PC-9 (cell line): ENCODE results near the gene MAP2K5. TPM values are rescaled to one million over a fixed set of nuclear protein-coding genes. Genes with fewer than 3 reads are reported as not detected.

Experiments used
- BruUV-seq: library from RNA; stranded (reverse); fragments of 400-500 nt; replicated peaks from 2 replicates; lab custom pipeline; 2021; lab: Mats Ljungman, UMichigan
- CTCF ChIA-PET: fragments of 300-600 bp; sonication (Branson Sonifier 250); formaldehyde crosslinking; loops from one replicate; lab custom pipeline; 2022; ENCODE audit warnings: antibody characterized with exemption; lab: Charles Lee
- POLR2A ChIA-PET: fragments of 300-600 bp; sonication (Branson Sonifier 250); formaldehyde crosslinking; loops from one replicate; lab custom pipeline; 2022; ENCODE audit warnings: antibody characterized with exemption; ENCODE audit not compliant: unreplicated experiment; lab: Charles Lee
- DNase-seq, 2 experiments: peaks; one replicate each; pipeline versions ENCODE4 v3.0.0 to v3.0.0-alpha.2; 2015 to 2022; ENCODE audit warnings: mixed read lengths in 1 of 2
- H2AFZ ChIP-seq: fragments of 200-600 bp; sonication (generic); 2 replicates; pipeline ENCODE4 v1.8.1; 2017; ENCODE audit warnings: antibody characterized with exemption
- H3F3A ChIP-seq: fragments of 200-600 bp; sonication (generic); 2 replicates; pipeline ENCODE4 v1.8.1; 2017; ENCODE audit warnings: antibody characterized with exemption, mild to moderate bottlenecking, low read depth; ENCODE audit not compliant: insufficient read depth
- H3K27ac ChIP-seq: fragments of 200-600 bp; sonication (generic); 2 replicates; pipeline ENCODE4 v1.6.1; 2016; ENCODE audit warnings: mixed run types
- H3K27me3 ChIP-seq: fragments of 200-600 bp; sonication (generic); 2 replicates; pipeline ENCODE4 v1.6.1; 2016; ENCODE audit warnings: low read depth, mixed run types; ENCODE audit not compliant: insufficient read depth
- H3K36me3 ChIP-seq: fragments of 200-600 bp; sonication (generic); 2 replicates; pipeline ENCODE4 v1.6.1; 2016; ENCODE audit warnings: low read depth, mixed run types
- H3K4me1 ChIP-seq: fragments of 200-600 bp; sonication (generic); replicated peaks from 2 replicates; pipeline ENCODE4 v1.6.1; 2016; ENCODE audit warnings: mixed run types; ENCODE audit not compliant: insufficient read depth
- H3K4me2 ChIP-seq: fragments of 200-600 bp; sonication (generic); 2 replicates; pipeline ENCODE4 v1.6.1; 2017; ENCODE audit warnings: mixed run types
- H3K4me3 ChIP-seq: fragments of 200-600 bp; sonication (generic); 2 replicates; pipeline ENCODE4 v1.6.1; 2016; ENCODE audit warnings: mixed run types
- H3K79me2 ChIP-seq: fragments of 200-600 bp; sonication (generic); 2 replicates; pipeline ENCODE4 v1.6.1; 2017; ENCODE audit warnings: low read depth, mixed run types
- H3K9me2 ChIP-seq: fragments of 200-600 bp; sonication (generic); 2 replicates; pipeline ENCODE4 v1.8.1; 2017; ENCODE audit warnings: mild to moderate bottlenecking; ENCODE audit not compliant: insufficient read depth
- H3K9me3 ChIP-seq: fragments of 200-600 bp; sonication (generic); 2 replicates; pipeline ENCODE4 v1.8.1; 2016; ENCODE audit warnings: low read depth; ENCODE audit not compliant: insufficient read depth
- H4K20me1 ChIP-seq: fragments of 200-600 bp; sonication (generic); 2 replicates; pipeline ENCODE4 v1.8.1; 2017; ENCODE audit not compliant: insufficient read depth
- EZH2 ChIP-seq: fragments of 200-600 bp; sonication (generic); IDR thresholded peaks from 2 replicates; pipeline ENCODE4 v1.8.0; 2017; ENCODE audit warnings: antibody characterized with exemption, low read depth
- intact Hi-C: fragments of 100-400 bp; cut with micrococcal nuclease; formaldehyde crosslinking; loops from one replicate; pipeline ENCODE4 v1.10.0; 2022; ENCODE audit not compliant: unreplicated experiment
- total RNA-seq: library from RNA; stranded (reverse); gene quantifications from 2 replicates; pipeline ENCODE4 v1.2.3, GENCODE V29; 2021
- TF ChIP-seq, protein P1 (sequence below): fragments of 200-600 bp; sonication (generic); conservative IDR thresholded peaks from 2 replicates; pipeline ENCODE4 v1.6.1; 2017; ENCODE audit warnings: mixed run types, antibody characterized with exemption, mild to moderate bottlenecking, moderate library complexity

The MAP2K5 gene
- total RNA-seq, 1 experiment from 2014 or later: 26.9 TPM

DNA sequence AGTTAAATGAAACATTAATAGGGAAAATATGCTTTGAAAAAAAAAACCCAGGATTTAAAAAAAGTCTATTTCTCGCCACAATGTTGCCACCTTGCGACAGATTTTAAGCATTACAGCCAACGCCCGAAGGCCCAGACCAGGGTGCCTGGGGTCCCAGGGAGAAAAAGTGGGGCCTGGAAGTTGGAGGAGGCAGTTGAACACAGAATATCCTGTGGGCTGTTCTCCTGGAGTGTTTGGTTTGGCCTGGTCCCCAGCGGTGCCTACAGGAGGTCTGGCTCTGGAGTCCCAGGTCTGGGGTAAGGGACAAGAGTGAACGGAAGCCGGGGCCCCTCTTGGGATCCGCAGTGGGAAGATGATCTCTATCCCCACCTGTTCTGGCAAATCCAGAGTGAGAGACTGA is 294.0 kb downstream of the MAP2K5 start:
- DNase-seq: no peak
- Histone ChIP-seq H3F3A (peaks cover 8% of the 10 kb centered on the region; the same call in 1 of the 2 replicates), H3K27ac (no peak overlapping the region), H3K4me2 (no peak overlapping the region), H2AFZ (no peak overlapping the region), H3K36me3 (no peaks in the 10 kb centered on the region), H3K4me3 (no peak overlapping the region), H3K9me2 (no peaks in the 10 kb centered on the region), H3K9me3 (no peaks in the 10 kb centered on the region), H4K20me1 (no peaks in the 10 kb centered on the region), H3K27me3 (no peaks in the 10 kb centered on the region; the same call in 1 of the 2 replicates), H3K79me2 (no peaks in the 10 kb centered on the region), H3K4me1 (peaks cover 10% of the 10 kb centered on the region)
- ChIA-PET CTCF (interaction anchor here (0.6 to 0.7 kb wide), 5 partner anchors 43 to 1899 kb away, joined by 3 to 9 read pairs (median 3); no protein-coding TSS in a partner anchor), POLR2A (interaction anchor here (0.7 kb wide), 1 partner anchor 331 kb away, joined by 6 read pairs; no protein-coding TSS in a partner anchor)
- intact Hi-C loops: loop anchor here (1.0 to 10.0 kb wide), 9 partner anchors 294 to 952 kb away; partner anchors contain the start of genes C15orf61 and MAP2K5
- TF ChIP-seq, protein P1, sequence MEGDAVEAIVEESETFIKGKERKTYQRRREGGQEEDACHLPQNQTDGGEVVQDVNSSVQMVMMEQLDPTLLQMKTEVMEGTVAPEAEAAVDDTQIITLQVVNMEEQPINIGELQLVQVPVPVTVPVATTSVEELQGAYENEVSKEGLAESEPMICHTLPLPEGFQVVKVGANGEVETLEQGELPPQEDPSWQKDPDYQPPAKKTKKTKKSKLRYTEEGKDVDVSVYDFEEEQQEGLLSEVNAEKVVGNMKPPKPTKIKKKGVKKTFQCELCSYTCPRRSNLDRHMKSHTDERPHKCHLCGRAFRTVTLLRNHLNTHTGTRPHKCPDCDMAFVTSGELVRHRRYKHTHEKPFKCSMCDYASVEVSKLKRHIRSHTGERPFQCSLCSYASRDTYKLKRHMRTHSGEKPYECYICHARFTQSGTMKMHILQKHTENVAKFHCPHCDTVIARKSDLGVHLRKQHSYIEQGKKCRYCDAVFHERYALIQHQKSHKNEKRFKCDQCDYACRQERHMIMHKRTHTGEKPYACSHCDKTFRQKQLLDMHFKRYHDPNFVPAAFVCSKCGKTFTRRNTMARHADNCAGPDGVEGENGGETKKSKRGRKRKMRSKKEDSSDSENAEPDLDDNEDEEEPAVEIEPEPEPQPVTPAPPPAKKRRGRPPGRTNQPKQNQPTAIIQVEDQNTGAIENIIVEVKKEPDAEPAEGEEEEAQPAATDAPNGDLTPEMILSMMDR: peak; percentile 82
- TF ChIP-seq EZH2: no peak
- no TSS peak for BruUV-seq

DNA sequence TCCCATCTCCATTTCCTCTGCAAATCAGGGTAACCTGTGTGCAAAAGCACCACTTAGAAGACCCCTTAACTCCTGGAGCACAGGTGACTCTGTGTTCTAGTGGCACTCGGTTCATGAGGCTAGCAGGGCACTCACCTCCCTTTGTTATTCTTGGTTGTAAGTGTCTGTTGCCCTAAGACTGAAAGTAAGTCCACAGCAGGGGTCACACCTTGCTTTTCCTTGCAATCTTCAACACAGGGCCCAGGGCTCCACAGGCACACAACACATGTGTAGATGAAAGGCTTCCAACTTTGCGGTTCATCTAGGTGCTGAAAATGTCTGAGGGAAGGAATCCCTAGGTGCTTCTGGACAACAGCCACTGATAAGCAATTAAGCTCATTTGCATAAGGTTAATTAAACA is 294.5 kb downstream of the MAP2K5 start:
- H3K36me3 ChIP-seq: no peaks in the 10 kb centered on the region
- no peaks in the 10 kb centered on the region for H4K20me1 ChIP-seq
- intact Hi-C loops: loop anchor here (1.0 to 10.0 kb wide), 9 partner anchors 295 to 952 kb away; partner anchors contain the start of genes C15orf61 and MAP2K5
- CTCF ChIA-PET: no interaction called here
- peaks cover 8% of the 10 kb centered on the region; the same call in 1 of the 2 replicates for H3F3A ChIP-seq
- H3K9me2 ChIP-seq: no peaks in the 10 kb centered on the region
- no peaks in the 10 kb centered on the region for H3K79me2 ChIP-seq
- no TSS peak for BruUV-seq
- no peaks in the 10 kb centered on the region for H3K9me3 ChIP-seq
- H3K4me2 ChIP-seq: no peak overlapping the region
- no peak overlapping the region for H3K4me3 ChIP-seq
- POLR2A ChIA-PET: no interaction called here
- H3K27me3 ChIP-seq: no peaks in the 10 kb centered on the region; the same call in 1 of the 2 replicates
- H3K4me1 ChIP-seq: peaks cover 10% of the 10 kb centered on the region
- TF ChIP-seq, protein P1: no peak
- no peak for TF ChIP-seq EZH2
- no peak for DNase-seq
- no peak overlapping the region for H3K27ac ChIP-seq
- no peak overlapping the region for H2AFZ ChIP-seq

GRCh38 chr15:67838789-67839332 is 296.4 kb downstream of the MAP2K5 start:
- intact Hi-C loops: loop anchor here (5.0 to 10.0 kb wide), 7 partner anchors 297 to 954 kb away; partner anchors contain the start of genes C15orf61 and MAP2K5
- TF ChIP-seq, protein P1: no peak
- TF ChIP-seq EZH2: no peak
- DNase-seq: peak; percentile 61 to 79
- H3K4me1 ChIP-seq: peaks cover 10% of the 10 kb centered on the region
- CTCF ChIA-PET: no interaction called here
- BruUV-seq: no TSS peak
- no peaks in the 10 kb centered on the region for H4K20me1 ChIP-seq
- no peaks in the 10 kb centered on the region for H3K27me3 ChIP-seq
- peak overlapping the region; percentile 73 for H3K27ac ChIP-seq
- POLR2A ChIA-PET: interaction anchor here (0.6 kb wide), 1 partner anchor 660 kb away, joined by 4 read pairs; no protein-coding TSS in a partner anchor
- peaks cover 8% of the 10 kb centered on the region; the same call in 1 of the 2 replicates for H3F3A ChIP-seq
- peak overlapping the region; percentile 99 for H2AFZ ChIP-seq
- no peaks in the 10 kb centered on the region for H3K9me3 ChIP-seq
- H3K4me2 ChIP-seq: peak overlapping the region; percentile 88
- no peaks in the 10 kb centered on the region for H3K9me2 ChIP-seq
- H3K4me3 ChIP-seq: peak overlapping the region; percentile 69; the same call in 1 of the 2 replicates
- no peaks in the 10 kb centered on the region for H3K79me2 ChIP-seq
- no peaks in the 10 kb centered on the region for H3K36me3 ChIP-seq
